ENCODE data around the gene FBH1.
"Not testable (repeated sequence)": the region's sequence is repeated elsewhere in the genome, so short reads cannot be mapped to it uniquely, and the experiment has no call there.

FBH1 gene

DNA sequence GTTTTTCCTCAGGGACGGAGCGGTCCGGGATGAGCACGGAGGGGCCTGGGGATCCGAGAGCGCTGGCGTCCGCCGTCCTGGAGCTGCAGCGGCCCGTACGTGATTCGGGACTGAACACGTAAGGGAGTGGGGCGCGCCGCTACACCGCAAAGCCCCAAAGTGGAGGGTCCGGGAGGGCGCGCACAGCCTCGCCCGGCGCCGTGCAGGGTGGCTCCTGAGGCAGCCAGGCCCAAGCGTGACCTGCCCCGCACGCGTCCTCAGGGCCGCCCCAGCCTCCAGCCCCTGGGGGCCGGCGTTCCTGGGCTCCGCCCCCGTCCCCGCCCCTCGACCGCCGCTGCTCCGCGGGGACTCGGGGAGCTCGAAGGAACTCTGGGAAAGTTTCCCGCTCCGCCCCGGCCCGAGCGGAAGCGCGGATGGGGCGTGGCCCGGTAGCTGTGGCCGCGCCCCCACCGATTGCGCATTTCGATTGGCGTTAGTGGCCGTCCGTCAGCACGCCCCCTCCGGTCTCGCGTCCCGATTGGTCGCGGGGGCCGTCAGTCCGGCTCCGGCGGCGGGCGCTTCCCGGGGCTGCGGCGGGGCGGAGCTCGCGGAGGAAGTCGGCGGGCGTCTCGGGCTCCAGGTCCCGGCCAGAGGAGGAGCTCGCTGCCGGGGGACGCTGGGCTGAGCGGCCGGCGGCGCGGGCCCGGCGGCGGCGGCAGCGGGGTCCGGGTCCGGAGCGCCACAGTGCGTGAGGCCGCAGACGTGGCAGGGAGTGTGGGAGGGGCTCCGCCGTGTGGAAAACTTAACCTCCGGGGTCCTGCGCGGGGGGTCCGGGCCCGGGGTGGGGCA lies at the start of gene FBH1, which contains the start of gene ANKRD16:
FBH1 (plus strand) TSS at position 620 of the 828 bp plus-strand sequence; CDS start at position 723, 103 bp downstream.
ANKRD16 (minus strand) TSS at position 270 of the 828 bp plus-strand sequence. CDS start 539 bp downstream, outside the sequence.
- peak; percentile 100 for DNase-seq

- DNase-seq: peak; percentile 60
These were observed 49.4 kb upstream of the FBH1 start for GRCh38 chr10:5840314-5841307.

GRCh38 chr10:5841965-5842364 lies 48.1 kb upstream of the FBH1 start:
- DNase-seq: no peak

GRCh38 chr10:5843686-5844344 lies 46.2 kb upstream of the FBH1 start:
- DNase-seq: no peak

GRCh38 chr10:5844345-5845055 lies 45.5 kb upstream of the FBH1 start:
- DNase-seq: no peak

DNA sequence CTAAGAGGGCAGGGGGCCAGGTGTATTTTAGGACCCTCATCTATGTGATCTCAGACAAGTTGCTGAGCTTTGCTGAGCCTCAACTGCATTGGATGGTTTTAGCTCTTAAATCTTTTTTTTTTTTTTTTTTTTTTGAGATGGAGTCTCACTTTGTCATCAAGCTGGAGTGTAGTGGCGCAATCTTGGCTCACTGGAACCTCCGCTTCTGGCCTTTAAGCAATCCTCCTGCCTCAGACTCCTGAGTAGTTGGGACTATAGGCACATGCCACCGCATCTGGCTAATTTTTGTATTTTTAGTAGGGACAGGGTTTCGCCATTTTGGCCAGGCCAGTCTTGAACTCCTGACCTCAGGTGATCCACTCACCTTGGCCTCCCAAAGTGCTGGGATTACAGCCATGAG lies 43.4 kb upstream of the FBH1 start:
- not testable (repeated sequence) for DNase-seq

DNA sequence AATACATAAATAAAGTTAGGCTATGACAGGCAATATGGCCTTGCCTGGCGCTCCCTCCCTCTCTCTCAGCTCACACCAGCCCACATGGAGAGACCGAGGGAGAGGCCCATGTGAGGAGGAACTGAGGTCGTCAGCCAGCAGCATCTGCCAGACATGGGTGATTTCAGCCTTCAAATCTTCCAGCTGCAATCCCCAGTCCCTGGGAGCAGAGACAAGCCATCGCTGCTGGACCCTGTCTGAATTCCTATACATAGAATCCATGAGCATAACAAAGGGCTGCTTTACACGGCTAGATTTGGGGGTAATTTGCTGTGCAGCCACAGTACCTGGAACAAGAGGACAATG lies 35.9 kb upstream of the FBH1 start:
- DNase-seq: no peak

DNA sequence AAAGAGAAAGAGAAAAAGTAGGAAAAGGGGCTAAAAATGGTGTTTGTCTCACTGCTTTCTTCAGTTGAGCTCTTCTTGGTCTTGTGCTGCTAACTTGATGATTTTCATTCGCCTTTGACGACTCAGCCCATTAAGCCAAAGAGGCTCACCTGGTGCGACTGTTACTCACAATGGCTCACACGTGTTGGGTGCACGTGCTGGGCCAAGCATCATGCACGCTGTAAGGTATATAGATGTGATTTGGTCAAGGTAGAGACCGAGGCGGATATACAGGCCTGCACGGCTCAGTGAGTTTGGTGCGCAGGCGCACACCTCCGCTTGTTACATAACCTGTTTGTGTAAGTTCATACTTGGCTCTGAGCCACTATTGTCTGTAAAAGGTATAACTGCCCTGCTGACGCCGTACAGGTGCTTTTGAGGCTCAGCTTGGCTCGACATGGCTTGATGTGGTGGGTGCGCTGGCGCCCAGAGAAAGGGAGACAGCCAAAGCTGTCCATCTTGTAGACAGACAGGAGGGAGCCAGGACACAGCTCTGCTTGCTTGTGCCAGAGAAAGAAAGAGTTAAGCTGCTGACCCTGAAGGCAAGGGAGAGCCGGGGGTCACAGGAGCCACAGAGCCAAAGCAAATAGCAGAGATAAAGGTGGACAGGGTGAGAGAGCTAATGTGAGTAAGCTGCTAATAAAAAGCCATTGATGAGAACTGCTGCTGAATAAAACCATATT lies 33.9 kb upstream of the FBH1 start:
- DNase-seq: no peak

DNA sequence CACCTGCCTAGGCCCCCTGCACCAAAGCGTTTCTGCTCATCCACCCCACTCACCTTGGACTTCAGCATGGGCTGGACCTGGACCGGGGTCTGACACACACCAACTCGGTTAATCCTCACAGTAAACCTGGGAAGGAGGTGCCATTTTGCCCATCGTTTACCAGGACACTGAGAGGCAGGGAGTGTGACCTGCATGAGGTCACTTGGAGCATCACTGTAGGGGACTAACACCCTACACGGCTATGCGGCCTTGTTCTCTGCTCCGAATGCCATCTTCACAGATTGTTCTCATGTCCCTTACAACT lies 33.4 kb upstream of the FBH1 start:
- DNase-seq: no peak

DNA sequence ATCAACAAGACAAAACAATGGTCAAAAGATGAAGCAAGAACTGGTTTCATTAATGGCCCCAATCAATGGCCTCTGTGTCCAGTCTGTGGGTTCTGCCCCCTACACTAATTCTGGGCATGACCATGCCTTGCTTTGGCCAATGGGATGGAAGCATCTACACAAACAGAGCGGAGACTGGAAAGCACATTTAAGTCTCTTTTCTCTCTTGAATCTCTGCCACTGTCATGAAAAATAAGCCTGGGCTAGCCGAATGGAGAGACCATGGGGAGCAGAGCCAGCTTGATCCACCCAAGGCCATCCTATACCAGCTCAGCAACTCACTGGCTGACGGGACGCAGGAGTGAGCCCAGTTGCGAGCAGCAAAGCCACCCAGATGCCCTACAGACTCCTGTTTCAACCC lies 31.2 kb upstream of the FBH1 start:
- no peak for DNase-seq

- no peak for DNase-seq
These were observed 30.0 kb upstream of the FBH1 start for GRCh38 chr10:5860066-5860465.

- DNase-seq: no peak
These were observed 27.6 kb upstream of the FBH1 start for GRCh38 chr10:5862360-5862961.

GRCh38 chr10:5862981-5863685 lies 26.9 kb upstream of the FBH1 start:
- not testable (repeated sequence) for DNase-seq

DNA sequence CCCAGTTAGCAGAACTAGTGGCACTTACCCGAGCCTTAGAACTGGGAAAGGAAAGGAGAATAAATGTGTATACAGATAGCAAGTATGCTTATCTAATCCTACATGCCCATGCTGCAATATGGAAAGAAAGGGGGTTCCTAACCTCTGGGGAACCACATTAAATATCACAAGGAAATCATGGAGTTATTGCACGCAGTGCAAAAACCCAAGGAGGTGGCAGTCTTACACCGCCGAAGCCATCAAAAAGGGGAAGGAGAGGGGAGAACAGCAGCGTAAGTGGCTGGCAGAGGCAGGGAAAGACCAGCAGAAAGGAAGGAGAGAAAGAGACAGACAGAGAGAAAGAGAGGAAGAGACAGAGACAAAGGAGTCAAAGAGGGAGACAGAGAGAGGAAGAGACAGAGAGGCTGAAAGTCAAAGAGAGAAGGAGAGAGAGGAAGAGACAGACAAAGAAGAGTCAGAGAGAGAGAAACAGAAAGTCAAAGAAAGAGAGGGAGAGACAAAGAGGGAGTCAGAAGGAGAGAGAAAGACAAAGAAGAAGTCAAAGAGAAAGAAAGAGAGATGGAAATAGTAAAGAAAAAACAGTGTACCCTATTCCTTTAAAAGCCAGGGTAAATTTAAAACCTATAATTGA lies 23.5 kb upstream of the FBH1 start:
- DNase-seq: not testable (repeated sequence)

- peak; percentile 28 for DNase-seq
These were observed 22.9 kb upstream of the FBH1 start for GRCh38 chr10:5867091-5867615.

- DNase-seq: not testable (repeated sequence)
These were observed 21.7 kb upstream of the FBH1 start for GRCh38 chr10:5868383-5868782.

- DNase-seq: no peak
These were observed 20.9 kb upstream of the FBH1 start for GRCh38 chr10:5869156-5869555.

DNA sequence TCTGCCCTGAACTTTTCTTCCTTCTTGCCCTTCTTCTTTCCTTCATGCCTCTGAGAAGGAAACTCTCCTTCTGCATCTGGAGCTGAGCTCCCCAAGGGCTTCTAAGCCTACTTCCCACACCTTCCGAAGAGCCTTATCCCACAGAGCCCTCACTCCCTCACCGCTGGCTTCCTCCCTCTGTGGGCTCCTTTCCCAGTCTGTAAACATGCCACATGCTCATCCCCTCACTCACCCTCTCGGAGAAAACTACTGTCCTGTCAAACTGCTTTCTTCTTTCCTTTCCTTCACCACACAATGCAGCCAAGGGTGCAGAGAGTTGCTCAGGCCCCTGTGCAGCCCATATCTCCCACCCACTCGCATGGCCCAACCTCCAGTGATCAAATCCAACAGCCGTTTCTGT lies 18.4 kb upstream of the FBH1 start:
- DNase-seq: no peak

DNA sequence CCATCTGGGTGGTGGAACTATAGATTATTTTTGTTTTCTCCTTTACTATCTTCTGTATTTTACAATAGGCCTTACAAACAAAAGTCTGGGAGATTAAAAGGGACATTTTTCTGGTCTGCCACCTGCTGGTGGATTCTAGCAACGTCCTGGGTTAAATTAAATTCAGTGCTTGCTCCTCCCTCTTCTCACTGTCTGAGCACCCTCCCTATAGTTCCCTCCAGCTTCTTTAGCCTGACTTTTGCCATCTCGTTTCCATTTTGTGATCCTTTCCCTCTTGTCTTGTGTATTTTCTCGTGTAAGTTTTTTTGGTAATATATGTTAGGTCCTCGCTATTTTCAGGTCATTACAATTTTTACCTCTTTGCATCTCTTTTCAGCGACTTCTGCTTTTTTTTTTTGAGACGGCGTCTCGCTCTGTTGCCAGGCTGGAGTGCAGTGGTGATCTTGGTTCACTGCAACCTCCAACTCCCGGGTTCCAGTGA lies 16.5 kb upstream of the FBH1 start:
- peak; percentile 82 for DNase-seq

Measured in DMS53 (cell line).